Astrocyte of the cerebellum (primary cell): ENCODE data around the gene AKNAD1.

ENCODE experiments used
- DNase-seq: peaks from one replicate; pipeline ENCODE4 v3.0.0-alpha.2; 2011; ENCODE audit warnings: low read depth
- H3K4me3 ChIP-seq: 2 replicates; pipeline ENCODE4 v1.5.1; 2011; ENCODE audit warnings: mild to moderate bottlenecking, low read depth, low read length, moderate library complexity
- CTCF ChIP-seq: IDR thresholded peaks from 2 replicates; pipeline ENCODE4 v1.5.1; 2012; ENCODE audit warnings: low read length, low read depth, moderate library complexity, mild to moderate bottlenecking; ENCODE audit errors: missing control alignments
- in situ Hi-C: cut with HindIII; loops from 2 replicates; pipeline ENCODE4 v1.10.0; 2017; ENCODE audit warnings: low sequenced_read_pairs

The AKNAD1 gene

GRCh38 chr1:108780937-108781574 is 75.8 kb downstream of the AKNAD1 start:
- in situ Hi-C loops = no loop called here
- H3K4me3 ChIP-seq = no peak overlapping the region
- no peak for TF ChIP-seq CTCF
- DNase-seq = no peak

GRCh38 chr1:108779455-108779854 is 77.4 kb downstream of the AKNAD1 start:
- TF ChIP-seq CTCF = no peak
- in situ Hi-C loops = no loop called here
- DNase-seq = no peak
- H3K4me3 ChIP-seq = no peak overlapping the region

- no peak for DNase-seq
- in situ Hi-C loops = no loop called here
- TF ChIP-seq CTCF = no peak
- H3K4me3 ChIP-seq = no peak overlapping the region
Measured at GRCh38 chr1:108777839-108778238, 79.1 kb downstream of the AKNAD1 start.

- no peak for DNase-seq
- no peak for TF ChIP-seq CTCF
- in situ Hi-C loops = no loop called here
- no peak overlapping the region for H3K4me3 ChIP-seq
Measured at GRCh38 chr1:108767708-108768107, 89.2 kb downstream of the AKNAD1 start.

GRCh38 chr1:108767115-108767514 is 89.8 kb downstream of the AKNAD1 start:
- DNase-seq = no peak

More at GRCh38 chr1:108767115-108767514, 89.8 kb downstream of the AKNAD1 start:
- no peak for TF ChIP-seq CTCF
- H3K4me3 ChIP-seq = no peak overlapping the region
- in situ Hi-C loops = no loop called here
